Activated T-helper 17 cell treated with anti-CD3 and anti-CD28 coated beads, Interleukin-2, amount 50 U/mL, for 72 hours (primary cell): ENCODE data around the gene GLYATL1. TPM values are rescaled to one million over a fixed set of nuclear protein-coding genes. Genes with fewer than 3 reads are reported as not detected.
"Not testable (repeated sequence)": the region's sequence is repeated elsewhere in the genome, so short reads cannot be mapped to it uniquely, and the experiment has no call there.

Experiments
- ATAC-seq: fragments of 150-1000 bp; cut with Tn5 transposase; replicated peaks from 2 replicates; pipeline ENCODE4 v1.10.0; 2021; ENCODE audit warnings: mild to moderate bottlenecking, moderate library complexity
- H3K27ac Mint-ChIP-seq: one replicate; pipeline ENCODE4 v1.8.0; 2022; ENCODE audit warnings: mixed read lengths
- H3K27me3 Mint-ChIP-seq: one replicate; pipeline ENCODE4 v1.8.0; 2022; ENCODE audit warnings: mixed read lengths
- H3K36me3 Mint-ChIP-seq: one replicate; pipeline ENCODE4 v1.8.0; 2022; ENCODE audit warnings: low read depth, mild to moderate bottlenecking, mixed read lengths
- H3K4me1 Mint-ChIP-seq: one replicate; pipeline ENCODE4 v1.8.0; 2022; ENCODE audit warnings: mixed read lengths
- H3K4me3 Mint-ChIP-seq: one replicate; pipeline ENCODE4 v1.8.0; 2022; ENCODE audit warnings: mild to moderate bottlenecking, mixed read lengths
- H3K9me3 Mint-ChIP-seq: one replicate; pipeline ENCODE4 v1.8.0; 2022; ENCODE audit warnings: mixed read lengths
- total RNA-seq, 2 donors: library from RNA; stranded (reverse); gene quantifications; one replicate each; pipeline ENCODE4 v1.2.3, GENCODE V29; 2022

The GLYATL1 gene
- total RNA-seq, 2 donors from 2014 or later = not detected

DNA sequence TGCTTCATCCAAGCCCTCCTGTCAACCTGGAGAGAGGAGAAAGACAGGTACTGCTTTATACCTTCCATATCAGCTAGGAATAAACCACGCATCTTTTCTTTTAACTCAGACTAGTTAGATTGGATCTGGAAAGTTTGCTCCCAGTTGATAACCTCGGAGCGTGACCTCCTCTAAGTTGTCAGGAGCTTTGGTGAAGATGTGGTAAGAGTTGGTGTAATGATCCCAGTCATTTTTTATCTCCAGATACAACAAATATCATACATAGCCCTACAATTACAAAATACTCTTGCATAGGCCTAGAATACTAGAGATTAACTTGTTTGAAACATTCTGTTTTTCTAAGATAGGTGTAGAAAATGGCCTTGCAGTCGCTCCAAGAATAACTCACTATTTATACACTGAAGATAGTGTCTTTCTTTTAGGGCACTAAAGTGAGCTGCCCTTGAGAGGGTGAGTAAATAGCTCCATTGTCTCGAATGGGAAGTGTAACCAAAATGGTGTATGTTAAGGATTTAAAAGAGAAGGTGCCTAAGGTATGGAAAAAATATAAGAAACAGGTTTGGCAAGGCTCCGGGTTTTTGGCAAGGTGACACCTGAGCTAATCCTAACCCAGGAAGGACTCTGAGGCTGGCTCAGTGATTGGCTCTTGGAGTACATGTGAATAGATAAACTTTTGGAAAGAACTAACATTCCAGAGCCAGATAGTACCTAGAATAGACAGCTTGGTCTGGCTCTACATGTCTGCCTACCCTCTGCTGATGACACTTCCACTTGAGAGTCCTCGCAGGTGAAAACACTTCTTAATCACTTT is 59.4 kb downstream of the GLYATL1 start:
- H3K4me3 Mint-ChIP-seq = no peak overlapping the region
- no peaks in the 10 kb centered on the region for H3K9me3 Mint-ChIP-seq
- H3K27me3 Mint-ChIP-seq = peaks cover 27% of the 10 kb centered on the region
- H3K27ac Mint-ChIP-seq = no peak overlapping the region
- H3K4me1 Mint-ChIP-seq = no peaks in the 10 kb centered on the region
- no peak for ATAC-seq
- H3K36me3 Mint-ChIP-seq = no peaks in the 10 kb centered on the region

DNA sequence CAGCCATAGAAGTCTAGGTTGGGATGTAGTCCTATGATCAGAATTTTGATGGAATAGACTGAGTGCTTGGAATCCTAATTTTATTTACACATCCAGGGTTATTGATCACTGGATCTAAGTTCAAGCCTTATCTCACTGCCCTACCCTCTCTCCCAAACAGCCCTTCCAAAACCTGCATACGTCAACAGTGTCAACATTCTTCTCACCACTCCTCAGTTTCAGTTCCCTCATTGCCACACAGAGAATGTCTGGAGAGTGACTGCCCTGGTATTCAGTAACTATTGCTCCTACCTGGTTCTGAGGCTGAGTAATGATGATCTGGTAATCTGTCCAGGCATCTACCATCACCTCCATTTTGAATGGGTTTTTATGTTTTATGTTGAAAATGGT is 60.0 kb downstream of the GLYATL1 start:
- peaks cover 23% of the 10 kb centered on the region for H3K27me3 Mint-ChIP-seq
- H3K36me3 Mint-ChIP-seq = no peaks in the 10 kb centered on the region
- H3K27ac Mint-ChIP-seq = no peak overlapping the region
- no peaks in the 10 kb centered on the region for H3K4me1 Mint-ChIP-seq
- no peak for ATAC-seq
- H3K9me3 Mint-ChIP-seq = no peaks in the 10 kb centered on the region
- no peak overlapping the region for H3K4me3 Mint-ChIP-seq

DNA sequence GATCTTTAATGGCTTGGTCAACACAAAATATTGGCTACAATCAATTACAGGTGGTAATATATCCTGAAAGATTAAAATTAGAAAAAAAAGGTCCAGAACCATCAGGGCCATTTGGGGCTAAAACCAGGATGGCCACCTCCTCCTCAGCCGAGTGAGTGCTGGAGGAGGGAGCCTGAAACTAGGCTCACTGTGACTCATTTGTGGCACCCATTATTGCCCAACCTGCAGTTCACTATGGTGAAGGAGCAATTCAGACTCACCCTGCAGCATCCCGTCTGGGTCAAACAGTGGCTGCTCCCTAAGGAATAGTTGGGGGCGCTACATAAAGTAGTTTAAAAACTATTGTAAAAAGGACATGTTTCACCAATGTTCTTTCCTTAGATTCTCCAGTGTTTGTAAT is 60.7 kb downstream of the GLYATL1 start:
- peaks cover 27% of the 10 kb centered on the region for H3K27me3 Mint-ChIP-seq
- H3K9me3 Mint-ChIP-seq = no peaks in the 10 kb centered on the region
- no peak for ATAC-seq
- H3K27ac Mint-ChIP-seq = no peak overlapping the region
- H3K36me3 Mint-ChIP-seq = no peaks in the 10 kb centered on the region
- H3K4me1 Mint-ChIP-seq = no peaks in the 10 kb centered on the region
- H3K4me3 Mint-ChIP-seq = no peak overlapping the region

DNA sequence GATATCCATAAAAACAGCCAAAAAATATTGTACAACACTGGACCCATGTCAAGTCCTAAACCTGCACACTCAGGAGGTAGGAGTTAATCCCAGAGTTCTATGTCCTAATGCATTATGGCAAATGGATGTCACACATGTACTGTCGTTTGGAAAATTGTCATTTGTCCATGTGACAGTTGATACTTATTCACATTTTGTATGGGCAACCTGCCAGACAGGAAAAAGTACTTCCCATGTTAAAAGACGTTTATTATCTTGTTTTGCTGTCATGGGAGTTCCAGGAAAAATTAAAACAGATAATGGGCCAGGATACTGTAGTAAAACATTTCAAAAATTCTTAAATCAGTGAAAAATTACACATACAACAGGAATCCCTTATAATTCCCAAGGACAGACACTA is 62.7 kb downstream of the GLYATL1 start:
- H3K27ac Mint-ChIP-seq, H3K36me3 Mint-ChIP-seq, H3K9me3 Mint-ChIP-seq, H3K4me3 Mint-ChIP-seq, H3K4me1 Mint-ChIP-seq, ATAC-seq: not testable (repeated sequence)
- H3K27me3 Mint-ChIP-seq = peaks cover 21% of the 10 kb centered on the region

Other genes with a start within 250 kb of the GLYATL1 start
- gene GLYAT, start 207.5 kb upstream of the GLYATL1 start, total RNA-seq = under 1 TPM in 1 of 2 donors, not detected in 1; 0.13 TPM
- not detected for gene GLYATL2, start 94.8 kb upstream of the GLYATL1 start, total RNA-seq
- not detected for gene GLYATL1B, start 146.8 kb downstream of the GLYATL1 start, total RNA-seq
- 10 to 100 TPM; 51.5 to 64.8 TPM for gene FAM111B, start 167.7 kb downstream of the GLYATL1 start, total RNA-seq
- 10 to 100 TPM; 80.2 to 92.7 TPM for gene FAM111A, start 203.4 kb downstream of the GLYATL1 start, total RNA-seq
- gene DTX4, start 232.6 kb downstream of the GLYATL1 start, total RNA-seq = under 1 TPM; 0.13 to 0.16 TPM